COLO668 (cell line): Measurements from ENCODE around the gene CTNNA2.
"Not testable (repeated sequence)": the region's sequence is repeated elsewhere in the genome, so short reads cannot be mapped to it uniquely, and the experiment has no call there.

Experiments
- DNase-seq: peaks from one replicate; lab custom pipeline; 2025; ENCODE audit not compliant: unreplicated experiment; lab: John Stamatoyannopoulos, UW

CTNNA2 gene

DNA sequence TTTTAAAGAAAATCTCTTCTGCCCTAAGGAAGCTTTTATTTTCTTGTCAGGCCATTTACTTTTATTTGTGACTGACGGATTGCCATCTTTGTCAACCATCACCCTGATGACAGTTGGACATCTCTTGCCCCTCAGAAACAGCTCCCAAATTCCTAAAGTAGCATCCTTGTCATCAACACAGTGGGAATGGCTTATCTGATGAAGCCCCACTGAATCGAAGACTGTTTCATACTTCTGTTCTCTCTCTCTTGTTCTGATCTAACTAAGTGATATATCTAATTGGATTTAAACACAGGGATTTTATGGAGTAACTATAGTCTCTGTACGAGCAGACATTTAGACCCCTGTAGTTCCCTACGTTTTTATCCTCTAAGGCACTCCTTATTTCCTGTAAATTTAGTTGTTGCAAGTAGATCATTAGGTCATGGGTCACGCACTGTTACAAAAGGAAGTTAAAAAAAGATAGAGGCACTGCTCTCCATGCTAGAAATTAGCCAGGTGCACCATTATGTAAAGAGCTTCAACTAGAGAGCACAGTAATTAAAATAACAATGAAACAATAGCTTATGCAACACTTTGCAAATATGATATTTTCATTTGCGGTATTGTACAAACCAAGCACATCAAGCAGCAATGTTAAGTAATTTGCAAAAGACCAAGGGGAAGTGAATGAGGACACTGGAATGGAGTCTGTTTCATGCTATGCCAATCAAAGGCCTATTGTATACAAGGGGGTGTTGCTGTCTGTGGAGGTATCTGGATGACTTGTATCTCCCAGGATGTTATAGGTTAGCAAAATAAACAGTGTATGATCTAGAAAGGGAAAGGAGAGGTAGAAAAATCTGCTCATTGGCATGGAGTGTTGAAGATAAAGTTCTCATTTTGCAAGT is 507.0 kb downstream of the CTNNA2 start:
- no peak for DNase-seq

DNA sequence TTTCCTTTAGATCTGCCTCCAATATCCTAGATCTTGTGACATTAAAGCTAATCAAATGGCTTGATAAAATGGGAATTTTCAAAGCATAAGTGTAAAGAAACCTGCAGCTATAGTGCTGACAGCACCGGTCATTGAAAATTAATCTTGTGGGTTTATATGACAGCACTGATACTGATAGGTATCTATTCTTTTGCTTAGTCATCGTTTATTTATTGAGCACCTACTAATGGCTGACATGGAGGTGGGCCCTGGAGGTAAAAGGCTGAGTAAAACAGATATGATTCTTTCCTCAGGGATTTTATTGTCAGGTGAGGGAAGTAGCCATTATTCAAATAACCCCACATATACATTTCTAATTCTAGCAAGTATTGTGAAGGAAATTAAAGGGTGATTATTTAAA is 509.2 kb downstream of the CTNNA2 start:
- no peak for DNase-seq

DNA sequence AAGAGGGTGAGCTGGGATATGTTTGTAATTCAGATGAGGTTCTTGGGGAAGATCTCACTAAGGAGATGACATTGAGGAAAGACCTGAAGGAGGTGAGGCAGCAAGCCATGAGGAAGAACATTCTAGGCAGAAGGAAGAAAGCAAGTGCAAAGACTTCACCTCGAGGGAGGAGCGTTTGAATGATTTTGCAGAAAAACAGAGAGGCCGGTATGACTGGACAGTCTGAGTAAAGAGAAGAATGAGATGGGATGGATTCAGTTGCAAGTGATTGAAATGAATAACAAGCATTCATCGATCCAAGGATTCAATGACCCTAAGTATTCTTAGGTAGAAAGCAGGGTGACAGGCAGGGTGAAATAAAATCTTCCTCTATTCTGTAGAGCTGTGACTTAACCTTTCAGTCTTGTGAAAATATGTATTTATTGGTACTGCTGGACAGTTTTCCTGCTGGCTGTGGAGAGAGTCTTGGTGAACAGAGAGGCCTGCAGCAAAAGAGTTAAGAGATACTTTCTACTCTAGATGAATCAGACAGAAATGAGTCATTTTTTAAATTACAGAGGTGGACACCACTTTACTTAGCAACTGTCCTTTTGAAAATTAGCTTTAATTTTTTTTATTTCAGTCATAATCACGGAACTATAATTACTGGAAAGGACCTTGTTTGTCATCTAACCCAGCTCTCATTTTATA is 513.3 kb downstream of the CTNNA2 start:
- DNase-seq = no peak

DNA sequence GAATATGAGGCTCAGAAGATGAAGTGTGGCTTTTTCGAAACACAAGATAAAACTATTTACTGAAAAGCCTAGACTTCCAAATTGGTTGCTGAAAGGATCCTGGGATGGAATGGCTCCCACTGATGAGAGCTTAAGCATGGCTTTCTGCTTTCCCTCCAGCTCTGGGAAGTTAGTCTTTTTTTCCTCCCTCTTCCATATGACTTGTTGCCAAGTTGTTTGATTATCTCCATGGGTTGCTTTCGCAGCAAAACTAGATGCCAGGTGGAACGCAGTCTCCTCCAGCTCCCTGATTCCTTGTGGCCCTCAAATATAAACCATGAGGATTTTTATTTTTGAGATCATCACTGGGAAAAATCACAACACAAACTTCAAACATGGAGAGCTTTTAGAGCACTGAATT is 515.2 kb downstream of the CTNNA2 start:
- no peak for DNase-seq

DNA sequence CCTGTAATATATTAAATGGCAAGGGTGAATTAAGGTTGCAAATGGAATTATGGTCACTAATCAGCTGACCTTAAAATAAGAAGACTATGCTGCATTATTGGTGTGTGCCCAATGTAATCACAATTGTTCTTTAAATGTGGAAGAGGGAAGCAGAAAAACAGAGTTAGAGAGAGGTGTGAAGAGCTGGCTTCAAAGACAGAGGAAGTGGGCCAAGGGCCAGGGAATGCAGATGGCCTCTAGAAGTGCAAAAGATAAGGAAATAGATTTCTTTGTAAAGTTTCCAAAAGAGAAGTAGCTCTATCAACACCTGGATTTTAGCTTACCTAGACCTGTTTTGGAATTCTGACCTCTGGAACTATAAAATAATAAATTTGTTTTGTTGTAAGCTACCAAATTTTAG is 515.7 kb downstream of the CTNNA2 start:
- DNase-seq = no peak

DNA sequence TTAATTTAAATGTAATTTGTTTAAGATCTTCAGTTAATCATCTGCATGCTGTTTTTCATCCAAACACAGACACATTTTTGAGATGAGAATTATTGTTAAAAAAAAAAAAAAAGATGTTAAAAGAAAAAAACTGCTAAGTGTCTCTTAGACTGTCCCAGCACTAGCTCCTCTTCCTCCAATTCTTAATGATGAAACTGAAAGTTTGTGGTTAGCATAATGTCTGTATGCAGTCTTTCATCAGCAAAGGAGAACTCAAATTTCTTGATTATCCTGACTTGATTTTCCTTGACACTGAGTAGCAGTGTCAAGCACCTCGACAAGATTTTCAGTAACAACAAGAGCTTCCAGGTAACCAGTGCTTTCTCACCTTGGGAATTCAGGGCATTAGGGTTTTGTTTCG is 517.3 kb downstream of the CTNNA2 start:
- no peak for DNase-seq

DNA sequence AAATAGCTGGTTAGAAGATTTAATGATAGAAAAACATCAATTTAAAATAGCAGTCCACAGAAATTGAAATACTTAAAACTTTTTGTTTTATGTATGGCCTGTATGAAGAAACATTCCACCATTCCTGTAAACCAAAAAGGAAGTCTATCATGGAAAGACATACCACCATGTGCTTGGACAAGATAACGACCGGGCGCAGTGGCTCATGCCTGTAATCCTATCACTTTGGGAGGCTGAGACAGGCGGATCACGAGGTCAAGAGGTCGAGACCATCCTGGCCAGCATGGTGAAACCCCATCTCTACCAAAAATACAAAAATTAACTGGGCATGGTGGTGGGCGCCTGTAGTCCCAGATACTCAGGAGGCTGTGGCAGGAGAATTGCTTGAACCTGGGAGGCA is 519.8 kb downstream of the CTNNA2 start:
- not testable (repeated sequence) for DNase-seq

DNA sequence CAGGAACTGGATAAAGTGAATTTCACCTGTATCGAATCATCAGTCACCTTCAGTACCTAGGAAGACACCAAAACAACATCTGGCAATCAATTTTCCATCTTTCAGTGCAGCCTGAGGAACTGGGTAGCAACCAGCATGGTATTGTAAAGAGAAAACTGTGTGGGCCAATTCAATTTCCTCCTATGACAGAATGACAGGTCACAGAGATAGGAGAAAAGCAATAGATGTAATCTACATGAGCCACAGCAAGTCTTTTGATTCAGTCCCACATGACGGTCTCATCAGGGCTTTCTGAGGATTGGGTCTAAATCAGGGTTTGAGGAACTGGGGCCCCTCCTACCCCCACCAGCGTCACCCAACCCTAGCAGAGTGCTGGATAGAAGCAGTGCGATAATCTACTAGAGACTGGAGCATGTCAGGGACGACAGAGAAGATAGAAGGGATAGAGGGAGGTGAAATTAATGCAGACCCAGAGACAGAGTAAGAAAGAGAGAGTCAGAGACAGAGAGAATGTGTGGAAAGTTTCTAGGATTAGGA is 523.0 kb downstream of the CTNNA2 start:
- DNase-seq = no peak

DNA sequence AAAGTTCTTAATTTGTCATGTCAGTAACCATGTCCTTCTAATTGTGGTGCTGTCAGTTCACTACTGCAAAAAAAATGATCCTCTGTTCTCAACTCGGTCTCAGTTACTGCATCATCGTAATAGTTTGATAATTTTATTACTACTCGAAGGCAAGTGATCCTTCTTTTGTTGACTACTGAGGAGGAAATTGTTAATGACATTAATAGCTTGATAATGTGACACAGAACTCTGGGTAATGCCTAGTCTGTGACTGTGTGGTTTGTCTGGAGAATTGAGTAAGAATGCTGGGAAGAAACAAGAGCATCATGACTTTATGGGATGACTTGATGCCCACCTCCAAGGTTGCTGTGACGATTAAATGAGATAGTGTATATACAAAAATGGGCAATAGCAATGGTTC is 524.5 kb downstream of the CTNNA2 start:
- no peak for DNase-seq

DNA sequence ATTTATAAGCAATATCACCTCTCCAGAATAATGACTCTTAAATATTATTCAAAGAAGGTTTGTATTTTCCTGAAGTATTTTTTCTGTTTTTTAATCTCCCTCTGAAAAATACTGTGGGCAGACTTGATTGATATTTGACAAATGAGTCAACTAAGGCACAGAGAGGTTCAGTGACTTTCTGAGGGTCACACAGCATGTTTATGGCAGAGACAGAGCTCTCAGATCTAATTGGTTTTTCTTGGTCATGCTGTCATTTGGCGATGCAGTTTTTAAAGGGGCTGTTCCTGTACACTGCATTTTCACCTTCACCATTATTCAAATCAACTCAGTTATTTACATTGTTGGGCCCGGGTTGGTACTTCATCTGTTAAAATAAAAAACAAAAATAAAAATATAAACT is 527.4 kb downstream of the CTNNA2 start:
- DNase-seq = no peak

DNA sequence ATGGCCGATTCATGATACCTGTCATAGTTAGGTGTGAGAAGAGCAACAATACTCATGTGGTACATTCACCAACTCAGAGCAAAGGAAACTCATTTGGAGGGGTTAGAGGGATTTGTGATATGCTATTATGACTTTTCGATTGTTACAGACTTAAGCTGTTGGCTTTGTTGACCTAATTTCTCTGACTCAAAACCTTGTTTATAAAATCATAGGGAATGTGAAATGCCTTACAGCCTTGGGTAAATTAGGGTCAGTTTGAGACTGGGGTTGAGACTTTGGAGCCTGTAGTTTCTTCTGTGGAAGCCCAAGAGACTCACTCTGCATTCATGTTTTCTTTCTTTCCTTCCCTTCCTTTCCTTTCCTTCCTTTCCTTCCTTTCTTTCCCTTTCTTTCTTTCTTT is 529.8 kb downstream of the CTNNA2 start:
- DNase-seq = no peak

DNA sequence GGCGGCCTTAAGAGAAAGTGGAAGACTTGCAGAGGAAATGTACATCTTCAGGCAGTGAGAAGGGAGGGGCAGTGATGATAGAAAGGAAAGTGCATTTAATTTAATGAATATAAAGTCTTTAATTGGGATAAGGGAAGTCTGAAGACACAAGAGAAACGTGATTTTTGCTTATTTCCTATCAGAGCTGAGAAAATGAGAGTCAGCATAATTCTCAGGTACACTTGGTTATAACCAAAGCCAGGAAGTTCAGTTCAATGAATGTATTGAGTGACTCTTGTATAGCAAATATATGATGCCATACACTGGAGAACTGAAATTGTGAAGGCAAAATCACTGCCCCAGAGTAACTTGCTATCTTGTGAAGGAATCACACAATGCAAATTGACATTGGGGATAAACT is 535.4 kb downstream of the CTNNA2 start:
- no peak for DNase-seq

DNA sequence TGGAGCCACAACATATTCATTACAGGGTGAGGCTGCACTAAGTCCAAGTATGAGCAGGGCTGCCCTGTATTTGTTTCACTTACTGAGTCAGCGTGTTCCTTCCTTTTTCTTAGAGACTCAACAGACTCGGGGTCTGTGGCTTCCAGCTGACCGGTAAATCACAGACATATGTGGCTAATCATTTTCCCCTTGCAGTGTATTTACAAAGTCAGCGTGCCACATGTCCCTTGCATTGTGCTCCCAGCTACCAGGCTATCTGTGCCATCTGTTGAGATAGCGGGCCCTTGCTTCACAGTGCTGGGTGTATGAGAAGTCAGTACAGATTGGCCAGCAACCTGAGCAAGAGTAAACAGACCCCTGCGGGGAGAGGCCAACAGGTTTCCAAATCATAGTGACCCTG is 537.4 kb downstream of the CTNNA2 start:
- DNase-seq = no peak

DNA sequence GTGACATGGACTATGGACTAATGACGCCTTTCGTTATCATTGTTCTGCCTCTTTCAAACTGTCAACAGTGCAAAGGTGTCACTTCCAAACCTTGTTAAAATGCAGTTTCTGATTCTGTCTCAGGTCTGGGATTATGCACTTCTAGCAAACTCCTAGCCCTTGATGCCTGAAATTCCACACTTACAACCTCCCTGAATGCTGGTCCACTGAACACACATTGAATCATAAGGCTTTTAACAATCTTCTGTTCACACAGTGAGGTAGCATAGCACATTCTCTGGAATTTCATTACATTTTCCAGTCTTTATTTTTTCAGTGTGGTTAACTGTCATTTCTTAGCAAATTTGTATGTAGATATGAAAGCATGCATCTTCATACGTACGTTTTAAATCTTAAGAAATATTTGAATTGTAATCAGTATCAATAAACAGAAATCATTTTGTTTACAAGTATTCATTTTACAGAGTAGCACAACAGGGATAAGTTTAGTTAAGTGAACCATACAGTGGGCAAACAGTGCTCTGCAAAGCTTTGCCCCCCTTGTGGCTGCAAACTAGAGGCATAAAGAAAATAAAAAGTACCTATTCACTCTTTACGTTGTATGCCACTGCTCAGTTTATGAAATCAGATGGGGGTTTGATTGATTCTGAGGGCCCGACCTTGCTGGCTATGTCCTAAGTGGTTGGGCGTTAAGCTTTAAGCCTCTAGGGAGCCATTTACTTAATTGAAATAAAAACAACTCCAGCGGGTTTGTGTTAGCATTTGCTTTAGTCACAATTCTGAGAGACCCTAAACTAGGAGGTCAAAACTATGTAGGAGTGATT is 540.9 kb downstream of the CTNNA2 start:
- no peak for DNase-seq

DNA sequence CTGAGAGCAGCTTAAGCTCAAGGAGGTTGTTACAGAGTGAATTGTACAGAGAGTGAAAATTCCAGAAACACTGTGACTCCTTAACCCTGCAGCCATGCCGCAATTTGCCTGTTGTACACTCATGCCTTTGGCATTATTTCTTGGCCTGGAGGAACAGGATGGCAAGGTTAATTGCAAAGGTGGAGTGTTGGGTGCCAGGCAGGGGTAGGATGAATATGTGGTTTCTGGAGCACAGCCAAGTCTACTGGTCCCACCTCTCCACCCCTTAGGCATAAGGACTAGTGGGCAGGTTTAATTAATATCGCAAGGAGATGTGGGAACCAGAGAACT is 541.5 kb downstream of the CTNNA2 start:
- DNase-seq = no peak

DNA sequence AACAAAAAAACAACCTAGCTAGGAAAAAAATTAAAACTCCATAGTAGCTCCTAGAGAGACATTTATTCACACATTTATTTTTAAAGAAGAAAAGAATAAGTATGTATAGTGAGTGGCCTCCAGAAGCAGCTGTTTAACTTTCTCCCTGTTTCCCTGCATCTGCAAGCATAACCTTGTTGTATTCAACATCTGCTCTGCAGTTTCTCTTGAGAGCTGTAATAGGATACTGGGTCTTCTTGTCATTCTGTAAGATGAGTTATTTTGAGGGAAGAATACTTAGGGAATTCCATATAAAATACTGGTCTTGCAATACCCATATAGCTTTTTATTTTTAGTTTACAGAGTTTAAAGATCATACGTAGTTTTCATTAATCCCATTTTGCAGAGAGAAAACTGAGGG is 545.1 kb downstream of the CTNNA2 start:
- no peak for DNase-seq

DNA sequence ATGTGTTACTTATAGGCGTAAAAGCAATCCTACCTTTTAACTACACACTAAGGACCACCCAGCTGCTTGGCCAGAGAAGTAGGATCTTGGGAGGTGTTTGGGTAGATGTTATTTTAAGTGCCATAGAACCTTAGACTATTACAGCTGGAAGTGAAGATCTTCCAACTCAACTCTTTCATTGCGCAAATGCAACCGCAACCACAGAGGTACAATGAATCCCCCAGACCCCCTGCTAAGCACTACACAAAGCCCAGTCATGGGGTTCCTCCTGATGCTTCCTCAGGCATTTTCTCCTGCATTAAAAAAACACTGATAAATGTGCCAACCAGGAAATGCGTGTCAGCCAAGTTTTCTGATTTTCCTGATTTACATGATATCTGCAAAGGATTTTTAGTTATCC is 545.7 kb downstream of the CTNNA2 start:
- no peak for DNase-seq

DNA sequence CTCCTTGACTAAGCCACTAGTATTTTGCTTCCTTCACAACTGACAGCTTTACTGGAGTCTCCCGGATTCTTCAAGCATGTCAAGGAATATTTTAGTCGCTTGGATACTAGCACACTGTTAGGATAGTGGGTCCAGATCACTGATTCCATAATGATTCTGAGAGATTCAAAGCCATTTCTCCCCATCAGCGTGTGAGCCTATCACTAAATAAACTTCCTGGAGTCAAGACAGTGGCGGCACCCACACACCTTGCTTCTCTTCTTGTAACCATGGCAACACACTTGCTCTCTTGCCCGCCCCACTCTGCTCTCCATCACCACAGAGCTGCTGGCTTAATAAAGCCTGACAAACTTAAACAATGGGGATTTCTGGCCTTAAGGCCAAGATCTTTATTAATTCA is 546.6 kb downstream of the CTNNA2 start:
- no peak for DNase-seq

DNA sequence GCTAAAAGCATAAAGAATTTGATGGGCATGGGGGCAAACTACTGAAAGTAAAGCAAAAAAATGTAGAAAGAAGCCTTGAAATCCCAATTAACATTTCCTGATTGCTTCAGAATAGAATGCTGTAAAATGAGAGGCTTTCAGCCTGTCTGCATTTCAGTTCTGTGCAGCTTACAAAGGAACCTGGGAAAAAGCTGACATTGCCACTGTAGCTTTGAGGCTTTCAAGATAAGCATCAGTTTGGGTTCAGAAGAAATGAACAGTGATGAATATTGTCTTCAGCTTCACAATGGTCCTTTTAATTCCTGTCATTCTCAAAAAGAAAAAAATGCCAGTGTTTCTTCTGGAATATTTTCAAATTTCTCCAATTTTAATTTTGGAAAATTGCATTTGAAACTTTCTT is 549.0 kb downstream of the CTNNA2 start:
- DNase-seq = no peak

DNA sequence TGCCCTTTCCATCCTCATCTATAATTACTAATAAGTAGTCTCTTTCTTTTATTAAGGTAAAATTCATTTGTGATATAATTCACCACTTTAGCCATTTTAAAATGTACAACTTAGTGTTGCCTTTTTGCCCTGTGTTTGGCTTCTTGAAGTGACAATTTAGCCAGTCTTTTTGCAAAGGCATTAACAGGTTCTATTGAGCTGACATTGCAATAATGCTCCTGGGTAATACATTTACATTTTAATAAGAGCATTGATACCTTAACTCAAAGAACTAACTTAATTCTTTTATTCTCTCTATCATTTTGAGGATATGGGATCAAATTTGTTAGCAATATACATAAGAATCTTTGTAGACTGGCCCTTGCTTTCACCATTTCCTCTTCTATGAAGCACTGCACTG is 549.4 kb downstream of the CTNNA2 start:
- DNase-seq = no peak

DNA sequence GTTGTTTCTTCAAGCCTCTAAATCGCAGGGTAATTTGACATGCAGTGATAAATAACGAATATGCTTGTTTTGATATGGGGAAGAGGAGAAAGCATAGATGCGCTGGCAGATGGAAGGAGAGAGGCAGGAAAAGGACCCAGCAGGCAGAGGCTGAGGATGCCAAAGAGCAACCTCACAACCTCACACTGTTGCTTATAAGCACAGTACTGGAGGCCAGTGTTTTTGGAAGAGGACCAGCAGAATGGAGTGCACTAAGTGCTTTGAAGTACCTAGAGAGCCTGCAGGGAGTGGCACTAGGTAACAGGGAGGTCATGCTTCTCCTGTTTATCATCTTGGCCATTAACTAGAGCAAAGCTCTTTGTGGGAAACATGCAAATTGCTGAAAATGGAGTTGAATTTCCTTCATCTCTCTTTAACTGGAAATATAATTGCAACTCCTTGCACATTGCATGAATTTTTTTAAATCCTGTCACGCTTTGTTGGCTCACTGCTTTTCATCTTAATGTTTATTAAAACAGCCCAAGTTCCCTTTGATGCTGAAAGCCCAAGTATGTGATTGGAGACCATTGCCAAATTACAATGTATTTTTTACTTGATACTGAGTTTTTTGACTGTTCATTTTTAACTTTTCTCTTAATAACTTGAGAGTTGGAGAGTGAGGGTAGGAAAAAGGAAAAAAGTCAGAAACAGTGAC is 555.3 kb downstream of the CTNNA2 start:
- DNase-seq = no peak
